ENCODE measurements around the gene SYS1.

SYS1 gene

DNA sequence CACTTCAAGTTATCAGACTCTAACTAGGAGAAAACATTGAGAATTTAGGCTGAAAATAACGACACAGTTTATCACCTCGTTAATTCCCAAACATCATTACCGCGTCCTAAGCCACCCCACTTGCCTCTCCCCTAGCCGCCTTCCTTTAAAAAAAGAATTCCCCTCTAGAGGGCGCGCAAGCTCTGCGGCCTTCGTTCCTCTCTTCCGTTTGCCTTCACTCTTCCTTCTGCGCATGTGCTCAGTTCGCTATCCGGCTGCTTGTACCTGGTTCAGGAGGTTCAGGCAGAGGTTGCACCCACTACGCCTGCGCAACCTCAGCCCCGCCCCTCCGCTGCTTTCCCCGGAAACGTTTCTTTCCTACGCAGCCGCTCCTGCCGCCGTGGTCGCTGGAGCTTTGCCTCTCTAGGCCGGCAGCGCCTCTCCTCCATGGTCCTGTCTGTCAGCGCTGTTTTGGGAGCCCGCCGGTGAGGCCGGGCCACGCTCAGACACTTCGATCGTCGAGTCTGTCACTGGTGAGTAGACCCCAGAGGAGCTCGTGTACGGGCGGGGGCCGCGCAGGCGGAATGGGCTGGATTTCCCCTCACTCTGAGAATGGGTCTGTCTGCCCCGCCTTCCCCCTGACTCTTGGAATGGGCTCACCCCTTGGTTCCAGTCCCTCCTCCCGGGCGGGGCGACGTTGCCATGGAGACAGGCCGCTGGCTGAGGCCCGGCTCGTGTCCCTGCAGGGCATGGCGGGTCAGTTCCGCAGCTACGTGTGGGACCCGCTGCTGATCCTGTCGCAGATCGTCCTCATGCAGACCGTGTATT, at the start of gene SYS1:
Gene SYS1 (plus strand): TSS at position 353 of the 807 bp plus-strand sequence. CDS start 376 bp downstream, at position 729.
- peak; percentile 98 for DNase-seq

DNA sequence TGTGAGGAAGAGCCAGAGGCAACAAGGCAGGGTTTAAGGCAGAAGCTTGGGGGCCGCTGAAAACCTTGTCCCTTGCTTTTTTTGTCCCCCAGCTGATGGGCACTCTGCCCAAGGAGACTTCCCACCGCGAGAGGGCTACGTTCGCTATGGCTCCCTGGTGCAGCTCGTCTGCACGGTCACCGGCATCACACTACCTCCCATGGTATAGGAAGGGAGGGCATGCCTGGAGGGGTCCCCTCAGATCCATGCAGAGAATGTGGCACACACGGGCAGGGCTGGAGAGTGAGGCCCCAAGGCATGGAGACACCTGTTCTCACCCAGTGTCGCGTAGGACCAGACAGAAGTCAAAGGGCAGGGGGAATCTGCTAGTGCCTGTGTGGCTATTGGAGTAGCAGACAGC, 49.0 kb upstream of the SYS1 start:
- no peak for DNase-seq

DNA sequence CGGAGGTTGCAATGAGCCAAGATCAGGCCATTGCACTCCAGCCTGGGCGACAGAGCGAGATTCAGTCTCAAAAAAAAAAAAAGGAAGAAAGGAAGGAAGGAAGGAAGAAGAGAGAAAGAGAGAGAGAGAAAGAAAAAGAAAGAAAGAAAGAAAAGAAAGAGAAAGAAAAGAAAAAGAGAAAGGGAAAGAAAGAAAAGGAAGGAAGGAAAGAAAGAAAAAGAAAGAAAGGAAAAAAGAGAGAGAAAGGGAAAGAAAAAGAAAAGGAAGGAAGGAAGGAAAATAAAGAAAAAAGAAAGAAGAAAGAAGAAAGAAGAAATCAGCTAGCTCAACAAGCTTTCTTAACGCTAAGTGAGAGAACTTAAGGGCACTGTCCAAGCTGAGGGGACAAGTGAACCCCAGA, 47.3 kb upstream of the SYS1 start:
- no peak for DNase-seq

DNA sequence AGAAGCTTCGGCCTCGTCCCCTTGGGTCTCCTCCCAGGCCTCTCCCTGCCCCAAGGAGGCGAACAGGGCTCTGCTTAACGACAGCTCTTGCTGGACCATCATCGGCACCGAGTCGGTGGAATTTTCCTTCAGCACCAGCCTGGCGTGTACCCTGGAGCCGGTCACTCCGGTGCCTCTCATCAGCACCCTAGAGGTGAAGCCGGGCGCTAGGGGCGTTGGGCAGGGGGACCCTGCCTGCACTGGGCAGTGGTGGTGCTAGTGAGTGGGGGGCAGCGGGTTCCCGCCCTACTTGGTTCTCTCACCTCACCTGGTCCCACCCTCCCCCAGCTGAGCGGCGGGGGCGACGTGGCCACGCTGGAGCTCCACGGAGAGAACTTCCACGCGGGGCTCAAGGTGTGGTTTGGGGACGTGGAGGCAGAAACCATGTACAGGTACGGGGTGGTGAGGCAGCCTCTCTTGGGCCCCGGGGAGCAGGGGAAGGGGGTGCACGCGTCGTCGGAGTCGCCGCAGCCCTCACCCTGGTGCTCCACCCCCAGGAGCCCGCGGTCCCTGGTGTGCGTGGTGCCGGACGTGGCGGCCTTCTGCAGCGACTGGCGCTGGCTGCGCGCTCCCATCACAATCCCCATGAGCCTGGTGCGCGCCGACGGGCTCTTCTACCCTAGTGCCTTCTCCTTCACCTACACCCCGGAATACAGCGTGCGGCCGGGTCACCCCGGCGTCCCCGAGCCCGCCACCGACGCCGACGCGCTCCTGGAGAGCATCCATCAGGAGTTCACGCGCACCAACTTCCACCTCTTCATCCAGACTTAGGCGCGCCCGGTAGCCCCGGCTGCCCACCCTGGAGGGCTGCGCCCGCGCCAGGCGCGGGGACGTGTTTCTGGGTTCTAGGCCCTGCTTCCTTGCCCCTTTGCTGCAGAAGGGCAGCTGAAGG, 46.5 kb upstream of the SYS1 start:
- DNase-seq, result no peak

DNA sequence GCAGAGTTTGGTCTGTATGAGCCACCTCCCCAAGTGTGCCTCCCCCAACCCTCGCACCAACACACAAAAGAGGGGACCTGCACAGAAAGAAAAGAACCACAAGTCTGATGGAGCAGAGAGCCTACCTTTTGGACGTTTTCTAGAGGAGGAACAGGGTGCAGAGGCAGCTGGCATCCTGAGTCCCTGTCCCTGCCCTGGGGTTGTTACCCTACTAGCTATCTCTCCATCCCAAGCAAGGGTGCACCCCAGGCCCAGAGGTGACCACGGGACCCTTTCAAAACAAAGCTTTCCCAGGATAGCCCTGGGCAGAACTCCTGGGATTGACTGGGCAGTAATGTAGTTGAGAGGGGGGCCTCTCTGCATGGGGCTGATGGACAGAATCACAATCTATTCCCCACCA, 45.1 kb upstream of the SYS1 start:
- no peak for DNase-seq

DNA sequence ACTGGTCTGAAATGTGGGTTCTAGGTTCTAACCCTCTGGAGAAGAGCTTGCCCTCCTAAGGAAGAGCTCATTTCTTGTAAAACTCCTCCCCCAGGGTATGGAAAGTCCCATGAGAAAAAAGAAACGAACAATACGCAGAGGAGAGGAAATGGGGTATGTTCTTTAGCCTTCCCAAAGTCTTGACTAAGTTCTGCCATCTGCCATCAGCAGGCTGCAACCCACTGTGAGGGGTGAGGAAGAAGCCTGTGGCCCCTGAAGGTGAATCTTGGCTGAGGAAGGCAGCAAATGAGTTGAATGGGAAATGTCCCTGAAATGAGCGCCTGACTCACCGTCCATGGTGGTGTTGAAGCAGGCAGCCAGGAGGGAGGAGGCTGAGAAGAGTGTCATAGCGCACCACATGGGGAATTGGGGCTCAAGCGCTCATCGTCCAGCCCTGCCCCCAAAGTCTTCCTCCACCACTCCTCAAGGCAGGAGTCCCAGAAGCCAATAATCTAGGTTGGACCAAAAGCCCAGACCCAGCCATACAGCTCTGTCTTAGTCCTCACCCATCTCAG, 44.5 kb upstream of the SYS1 start:
- no peak for DNase-seq

DNA sequence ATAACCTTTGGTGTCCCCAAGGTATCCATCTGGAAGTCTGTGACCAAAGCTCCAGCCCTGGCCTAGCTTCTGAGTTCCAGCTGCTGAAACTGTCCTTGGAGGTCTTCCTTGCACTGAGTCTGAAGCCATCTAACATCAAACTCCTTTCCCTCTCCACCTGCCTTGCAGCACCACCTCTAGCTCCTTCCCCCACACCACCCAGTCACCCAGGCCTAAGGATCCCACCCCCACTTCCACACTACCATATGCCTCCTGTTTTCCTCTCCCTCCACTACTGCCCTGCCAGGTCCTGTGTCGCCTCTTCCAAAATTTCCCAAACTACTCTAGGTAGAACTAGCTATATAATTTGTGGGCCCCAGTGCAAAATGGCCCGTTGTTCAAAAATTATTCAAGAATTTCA, 44.0 kb upstream of the SYS1 start:
- DNase-seq, result no peak

DNA sequence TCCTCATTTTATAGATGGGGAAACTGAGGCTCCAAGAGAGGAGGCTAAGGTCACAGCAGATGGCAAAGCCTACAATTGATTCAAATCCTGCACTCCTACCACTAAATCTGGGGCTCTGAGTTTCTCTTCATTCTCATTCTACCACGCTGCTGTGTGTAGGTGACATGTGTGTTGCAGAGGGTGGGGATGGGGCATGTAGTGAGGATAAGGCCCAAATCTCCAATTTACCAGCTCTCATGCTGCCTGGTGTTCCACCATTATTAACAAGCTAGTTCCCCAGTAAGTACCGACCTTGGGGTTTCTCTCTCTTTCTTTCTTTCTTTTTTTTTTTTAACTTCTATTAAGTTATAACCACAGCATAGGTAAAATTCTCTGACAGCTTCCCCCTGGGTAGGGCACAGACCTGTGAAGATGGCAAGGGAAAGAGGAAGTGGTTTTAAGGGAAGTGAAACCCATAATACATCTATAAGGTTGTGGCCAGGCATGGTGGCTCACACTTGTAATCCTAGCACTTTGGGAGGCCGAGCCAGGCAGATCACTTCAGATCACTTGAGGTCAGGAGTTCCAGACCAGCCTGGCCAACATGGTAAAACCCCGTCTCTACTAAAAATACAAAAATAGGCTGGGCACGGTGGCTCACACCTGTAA, 41.9 kb upstream of the SYS1 start:
- peak; percentile 93 for DNase-seq

DNA sequence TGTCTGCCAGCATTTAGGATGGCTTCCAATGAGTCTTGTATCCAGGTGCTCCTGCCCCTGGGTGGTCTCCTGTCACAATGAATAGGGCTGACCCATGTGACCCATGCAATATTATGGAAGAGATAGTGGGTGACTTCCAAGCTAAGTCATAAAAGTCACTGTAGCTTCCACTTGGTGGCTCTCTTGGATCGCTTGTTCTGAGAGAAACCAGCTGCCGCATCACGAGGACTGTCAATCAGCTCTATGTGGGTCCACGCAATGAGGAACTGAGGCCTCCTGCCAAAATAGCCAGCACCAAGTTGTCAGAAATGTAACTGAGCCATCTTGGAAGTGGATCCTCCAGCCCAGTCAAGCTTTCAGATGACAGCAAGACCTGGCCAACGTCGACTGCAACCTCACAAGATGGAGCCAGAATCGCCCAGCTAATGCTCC, 40.0 kb upstream of the SYS1 start:
- peak; percentile 96 for DNase-seq

DNA sequence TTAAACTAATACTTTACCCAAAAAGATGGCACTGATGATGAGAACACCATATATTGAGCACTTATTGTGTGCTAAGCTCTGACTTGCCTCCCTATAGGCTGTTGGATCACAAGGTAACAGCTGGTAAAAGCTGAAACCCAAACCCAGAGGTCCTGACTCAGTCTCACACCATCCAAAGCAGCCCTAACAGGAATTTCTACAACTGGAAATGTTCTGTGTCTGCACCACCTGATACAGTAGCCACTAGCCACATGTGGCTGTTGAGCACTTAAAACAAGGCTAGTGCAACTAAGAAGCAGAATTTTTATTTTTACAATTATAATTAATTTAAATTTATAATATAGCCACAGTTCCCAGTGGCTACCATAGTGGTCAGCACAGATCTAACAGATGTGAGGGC, 39.2 kb upstream of the SYS1 start:
- no peak for DNase-seq

DNA sequence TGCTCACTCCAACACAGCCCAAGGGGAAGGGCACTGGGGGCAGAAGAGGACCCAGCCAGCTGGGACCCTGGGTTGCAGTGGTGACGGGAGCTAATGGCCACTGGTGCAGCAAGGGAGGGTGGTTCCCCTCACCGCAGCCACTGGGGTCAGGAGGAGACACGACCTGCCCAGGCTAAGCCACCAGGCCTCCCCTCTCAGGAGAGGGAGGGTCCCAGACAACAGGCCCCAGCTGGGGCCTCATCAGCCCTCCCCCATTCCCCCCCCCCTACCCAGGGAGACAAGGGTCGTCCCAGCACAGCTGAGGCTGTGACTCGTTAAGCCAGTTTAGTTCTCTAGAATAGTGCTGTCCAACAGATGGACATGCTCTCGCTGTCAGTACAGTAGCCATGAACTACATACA, 37.6 kb upstream of the SYS1 start:
- no peak for DNase-seq

DNA sequence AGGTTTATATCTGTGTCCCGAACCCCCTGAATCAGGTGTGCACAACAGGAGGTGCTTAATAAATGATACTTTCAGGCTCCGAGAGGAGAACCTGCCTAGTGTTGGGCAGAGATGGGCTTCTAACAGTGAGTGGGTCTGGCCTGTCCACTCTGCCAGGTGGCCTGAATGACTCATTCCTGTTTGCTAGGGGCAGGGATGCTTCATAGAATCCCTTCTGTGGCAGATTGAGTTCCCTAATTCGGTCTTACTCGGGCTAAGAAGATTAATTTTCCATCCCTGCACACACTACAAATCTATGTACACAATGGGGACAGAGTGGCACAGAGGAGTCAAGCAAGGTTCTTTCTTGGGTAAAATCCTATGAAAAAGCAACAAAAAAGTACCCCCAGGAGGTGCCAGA, 34.5 kb upstream of the SYS1 start:
- DNase-seq, result no peak

DNA sequence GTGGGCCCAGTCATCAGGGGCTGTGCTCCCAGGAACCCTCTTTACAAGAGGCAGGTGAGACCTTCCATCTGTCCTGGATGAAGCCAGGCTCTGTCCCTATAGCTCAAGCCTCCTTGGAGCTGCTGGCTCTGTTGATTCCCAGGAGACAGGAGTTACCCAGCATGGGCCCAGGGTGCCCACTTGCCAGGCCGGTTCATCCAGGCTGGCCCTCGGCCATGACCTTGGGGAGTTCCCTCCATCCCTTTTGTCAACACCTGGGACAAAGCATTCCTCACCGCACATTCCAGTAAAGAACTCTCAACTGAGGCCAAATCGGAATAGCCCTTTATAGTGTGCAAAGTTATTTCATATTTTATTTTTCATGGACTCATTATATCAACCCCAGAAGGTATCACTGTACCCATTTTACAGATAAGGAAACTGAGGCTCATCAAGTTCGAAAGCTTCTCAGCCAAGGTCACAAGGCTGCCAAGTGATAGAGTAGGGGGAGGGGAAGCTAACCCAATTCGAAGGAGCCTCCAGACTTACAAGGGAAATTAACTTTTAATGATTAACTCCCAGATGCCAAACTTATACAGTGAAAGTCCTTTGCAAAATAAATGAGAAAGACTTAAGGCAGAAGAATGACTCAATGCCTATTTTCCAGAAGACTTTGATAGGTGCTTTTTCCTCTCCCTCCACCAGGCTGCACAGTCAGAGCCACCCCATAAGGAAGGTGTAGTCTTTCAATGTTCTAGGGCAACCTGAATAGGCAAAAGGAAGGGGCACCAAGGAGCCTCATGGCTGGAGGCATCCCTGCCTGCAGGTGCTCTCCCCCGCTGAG, 33.2 kb upstream of the SYS1 start:
- no peak for DNase-seq

DNA sequence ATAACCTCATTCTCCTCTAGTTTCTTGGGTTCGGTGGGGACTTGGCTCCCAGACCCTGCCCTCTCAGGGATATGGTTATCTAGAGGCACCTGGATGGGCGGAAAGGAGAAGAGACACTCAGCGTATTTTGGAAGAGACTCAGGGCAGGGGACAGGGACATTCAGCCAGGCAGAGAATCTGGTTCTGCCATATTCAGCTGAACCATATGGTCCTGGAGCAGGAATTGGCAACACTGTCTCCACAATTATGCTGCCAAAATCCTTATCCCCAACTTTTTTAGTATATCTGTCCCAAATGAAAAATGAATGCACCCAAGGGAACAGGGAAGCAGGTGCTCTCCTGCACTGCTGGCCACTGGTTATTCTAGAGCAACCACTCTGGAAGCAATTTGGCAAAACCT, 32.5 kb upstream of the SYS1 start:
- no peak for DNase-seq

DNA sequence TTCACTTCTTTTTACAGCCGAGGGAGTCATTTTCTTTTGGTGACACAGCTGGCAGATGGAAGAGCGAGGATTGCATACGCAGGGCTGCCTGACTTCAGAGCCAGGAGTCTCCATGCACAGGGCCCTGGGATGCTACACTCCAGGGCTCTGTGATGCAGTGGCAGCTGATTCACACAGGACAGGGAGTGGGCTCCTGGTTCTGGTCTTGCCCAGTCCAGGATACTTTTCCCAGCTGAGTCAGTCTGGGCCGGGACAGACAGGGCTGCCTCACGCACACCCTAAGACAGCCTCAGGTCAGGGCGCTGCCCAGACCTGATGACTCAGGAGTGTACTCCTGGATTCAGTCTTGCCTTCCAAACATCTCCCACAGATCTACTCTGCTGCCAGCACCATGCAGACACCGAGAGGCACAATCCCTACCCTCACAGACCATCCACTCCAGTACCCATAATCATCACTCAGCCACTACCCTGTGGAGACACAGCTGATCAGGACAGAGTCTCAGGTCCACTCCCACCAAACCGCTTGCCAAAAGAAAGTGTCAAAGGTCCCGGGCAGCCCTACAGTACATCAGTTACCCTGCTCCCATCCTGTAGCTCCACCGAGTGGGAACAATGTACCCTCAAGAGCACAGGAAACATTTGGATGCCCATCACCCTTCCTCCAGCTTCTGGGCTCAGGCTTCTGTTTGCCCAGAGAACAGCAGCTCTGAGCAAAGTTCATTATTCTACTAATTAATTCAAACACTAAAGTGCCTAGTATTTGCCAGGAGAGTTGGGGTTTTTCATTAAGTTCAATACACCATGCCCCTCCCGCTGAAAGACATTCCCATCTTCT, 26.2 kb upstream of the SYS1 start:
- DNase-seq, result no peak

DNA sequence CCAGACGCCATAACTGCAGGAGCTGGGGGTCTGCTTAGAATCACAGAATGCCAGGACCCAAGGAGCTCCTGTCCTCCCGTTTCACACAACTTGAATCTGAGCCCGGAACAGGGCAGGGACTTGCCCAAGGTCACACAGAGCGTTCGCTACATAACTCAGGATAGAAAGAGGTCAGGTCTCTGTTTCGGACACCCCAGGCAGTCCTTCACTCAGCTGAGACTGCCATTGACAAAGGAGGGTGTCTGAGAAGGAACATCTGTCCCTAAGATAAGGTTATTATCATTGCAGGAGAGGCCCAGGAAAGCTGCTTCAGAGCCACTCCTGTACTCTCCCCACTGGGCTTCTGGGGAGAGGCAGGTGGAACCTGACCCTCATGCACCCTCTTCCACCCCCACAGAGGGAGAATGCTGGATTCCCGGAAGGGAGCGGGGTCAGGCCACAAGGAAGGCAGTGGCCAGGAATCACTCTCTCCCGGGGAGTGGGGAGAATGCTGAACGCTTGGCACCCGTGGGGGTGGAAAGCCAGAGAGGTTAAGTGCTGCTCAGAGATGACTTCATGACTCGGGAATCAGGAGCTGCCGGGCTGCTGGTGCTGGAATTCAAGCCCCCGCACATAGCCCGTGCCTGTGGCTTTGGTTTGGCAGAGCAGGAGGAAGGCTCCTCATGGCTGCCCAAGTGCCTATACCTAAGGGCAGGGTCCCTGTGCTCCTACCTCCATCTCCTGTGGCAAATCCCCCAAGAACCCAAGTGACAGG, 25.4 kb upstream of the SYS1 start:
- no peak for DNase-seq

DNA sequence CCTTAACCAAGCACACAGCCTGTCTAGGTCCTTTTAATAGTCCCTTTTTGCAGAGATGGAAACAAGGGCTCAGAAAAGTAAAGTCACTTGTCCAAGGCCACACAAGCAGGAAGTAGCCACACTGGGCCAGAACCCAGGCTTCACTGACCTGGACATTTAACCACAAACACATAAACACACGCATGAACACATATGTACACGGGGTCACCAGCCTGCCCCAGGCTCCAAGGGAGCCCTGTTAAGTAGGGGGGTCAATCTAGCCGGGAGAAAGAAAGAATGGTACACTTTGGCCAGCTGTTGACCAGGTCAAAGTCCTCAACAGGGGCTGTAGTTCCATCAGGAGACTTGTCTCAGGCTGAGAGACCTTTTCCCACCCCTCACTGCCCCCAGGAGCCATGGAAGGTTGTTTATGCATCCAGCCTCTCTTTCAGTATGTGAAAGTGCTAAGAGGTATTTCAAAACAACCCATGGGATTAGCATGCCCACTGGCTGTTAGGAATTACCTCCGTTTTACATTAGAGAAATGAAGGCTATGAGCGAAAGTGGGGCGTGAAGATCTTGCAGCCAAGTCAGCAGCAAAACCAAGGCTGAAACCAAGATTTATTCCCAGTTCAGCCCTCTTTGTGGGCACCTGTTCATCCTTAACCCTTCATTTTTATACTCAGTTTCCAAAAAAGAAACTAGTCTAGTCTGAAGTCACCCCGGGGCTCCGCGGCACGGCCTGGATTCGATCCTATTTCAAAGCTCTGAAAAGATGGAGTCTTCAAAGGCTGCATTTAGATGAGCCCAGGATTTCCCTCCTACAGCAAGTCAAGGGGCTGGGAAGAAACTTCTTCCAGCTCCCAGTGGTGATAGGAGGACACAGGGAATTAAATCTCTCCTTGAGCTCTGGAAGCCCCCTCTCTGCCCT, 24.6 kb upstream of the SYS1 start:
- DNase-seq, result no peak

DNA sequence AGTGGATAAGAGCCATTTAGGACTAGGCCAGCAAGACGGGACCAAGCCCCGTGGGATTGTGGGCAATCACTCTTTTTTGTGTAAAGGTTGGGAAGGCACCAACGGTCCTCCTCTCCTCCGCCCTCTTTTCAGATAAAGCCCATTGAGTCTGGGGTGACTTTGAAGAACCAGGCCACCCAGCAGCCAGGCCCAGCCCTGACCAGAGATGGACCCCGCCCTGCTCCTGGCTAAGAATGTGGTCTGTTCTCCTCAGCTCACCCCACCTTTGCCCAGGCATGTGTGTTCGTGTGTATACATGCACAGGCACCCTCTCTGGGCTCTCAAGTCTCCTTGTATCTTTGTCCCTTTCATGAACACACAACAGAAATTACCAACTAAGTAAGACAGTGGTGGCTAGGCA, 23.9 kb upstream of the SYS1 start:
- no peak for DNase-seq

DNA sequence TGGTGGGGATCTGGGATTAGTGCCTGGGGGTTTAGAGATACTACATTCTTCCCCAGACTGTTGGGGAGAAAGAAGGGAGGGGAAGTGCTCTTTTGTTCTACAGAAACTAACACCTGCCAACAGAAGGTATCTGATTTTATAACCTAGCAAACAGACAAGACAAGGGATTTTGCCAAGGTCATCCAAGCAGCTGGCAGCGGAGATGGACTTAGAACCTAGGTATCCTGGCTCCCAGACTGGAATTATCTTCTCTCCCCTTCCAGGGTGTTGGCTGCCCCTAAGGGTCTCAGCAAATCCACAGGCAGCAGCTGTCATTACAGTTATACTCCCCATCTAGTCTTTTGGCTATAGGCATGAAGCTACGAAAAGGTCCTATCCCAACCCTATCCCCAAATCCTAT, 23.2 kb upstream of the SYS1 start:
- DNase-seq, result no peak

Measured in MV-4-11 (cell line).